HG02571 (cell line): ENCODE measurements around the gene FOXJ1.

Source experiments
- ATAC-seq: cut with Tn5 transposase; IDR thresholded peaks from one replicate; pipeline ENCODE4 v1.9.1; 2021; ENCODE audit warnings: mild to moderate bottlenecking, moderate library complexity; ENCODE audit not compliant: unreplicated experiment

FOXJ1 gene

DNA sequence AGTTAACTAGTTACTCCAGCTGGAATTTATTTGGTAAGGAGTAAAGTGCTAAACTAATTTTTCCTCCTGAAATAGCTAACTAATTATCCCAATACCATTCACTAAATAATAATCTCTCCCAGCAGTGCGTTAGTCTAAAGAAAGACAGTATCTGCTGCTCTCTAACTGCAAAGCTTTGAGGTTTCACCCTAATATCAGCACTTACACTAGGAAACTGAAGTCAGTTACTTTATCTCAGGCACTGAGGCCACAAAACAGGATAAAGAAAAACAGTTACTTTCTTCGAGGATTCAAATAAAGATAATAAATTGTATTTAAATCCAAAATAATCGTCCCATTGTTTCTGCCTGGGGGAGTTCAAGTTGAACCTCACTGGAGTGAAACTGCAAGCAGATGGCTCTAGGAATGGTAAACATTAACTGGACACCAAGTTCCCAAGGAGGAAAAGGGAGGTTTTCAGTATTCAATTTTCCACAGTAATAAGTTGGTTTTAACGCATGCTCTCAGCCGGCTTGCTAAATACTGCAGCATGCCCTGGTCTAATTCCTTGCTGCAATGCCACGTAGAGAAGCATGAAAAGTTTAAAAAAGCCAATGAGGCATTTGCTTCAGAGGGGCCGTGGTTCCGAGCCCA lies 20.0 kb upstream of the FOXJ1 start:
- no peak for ATAC-seq

DNA sequence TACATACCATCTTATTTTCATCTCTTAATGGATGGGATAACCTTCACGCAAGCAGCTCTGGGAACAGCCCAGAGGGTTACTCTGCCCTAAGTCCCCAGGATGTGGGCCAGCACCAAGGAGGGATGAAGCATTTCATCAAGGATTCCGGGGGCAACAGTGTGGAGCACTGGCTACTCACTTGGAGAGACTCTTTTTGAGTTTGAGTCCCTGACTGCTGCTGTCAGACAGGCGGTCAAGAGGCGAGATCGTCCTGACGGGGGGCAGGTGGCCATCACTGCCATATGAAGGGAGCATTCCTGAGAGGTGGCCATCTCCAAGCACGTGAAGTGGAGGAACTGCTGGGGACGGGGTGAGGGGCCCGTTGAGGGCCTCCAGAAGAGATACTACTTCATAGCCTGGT lies 18.1 kb upstream of the FOXJ1 start:
- ATAC-seq = no peak

DNA sequence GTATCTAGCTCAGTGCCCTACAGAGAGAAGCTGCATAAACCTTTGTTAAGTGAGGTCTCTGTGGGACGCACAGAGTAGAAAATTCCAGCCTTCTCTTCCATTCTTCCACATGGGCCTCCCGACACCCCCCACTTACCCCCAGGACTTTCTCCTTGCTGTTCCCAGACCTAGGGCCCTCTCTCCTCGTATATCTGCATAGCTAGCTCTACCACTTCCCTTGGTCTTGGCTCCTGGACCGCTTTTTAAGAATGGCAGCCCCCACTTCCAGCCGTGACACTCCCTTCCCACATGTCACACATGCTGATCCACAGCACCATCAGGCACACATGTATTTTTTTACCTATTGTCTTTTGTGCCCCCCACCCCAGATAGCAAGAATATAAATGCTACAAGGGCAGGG lies 16.7 kb upstream of the FOXJ1 start:
- no peak for ATAC-seq

DNA sequence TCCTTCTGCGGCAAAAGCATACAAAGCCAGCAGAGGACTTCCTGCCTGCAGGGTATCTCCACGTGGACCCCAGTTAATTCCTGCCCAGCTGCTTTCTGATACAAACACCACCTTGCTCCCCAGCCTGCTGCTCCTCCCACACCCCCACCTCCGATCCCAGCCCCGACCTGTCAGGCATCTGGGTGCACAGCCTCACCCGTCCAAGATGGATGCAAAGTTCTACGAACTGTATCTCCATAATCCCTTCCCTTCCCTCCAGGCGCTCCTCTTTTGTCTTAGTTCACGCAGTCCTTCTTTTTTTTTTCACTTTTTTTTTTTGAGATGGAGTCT lies 15.6 kb upstream of the FOXJ1 start:
- ATAC-seq = no peak

DNA sequence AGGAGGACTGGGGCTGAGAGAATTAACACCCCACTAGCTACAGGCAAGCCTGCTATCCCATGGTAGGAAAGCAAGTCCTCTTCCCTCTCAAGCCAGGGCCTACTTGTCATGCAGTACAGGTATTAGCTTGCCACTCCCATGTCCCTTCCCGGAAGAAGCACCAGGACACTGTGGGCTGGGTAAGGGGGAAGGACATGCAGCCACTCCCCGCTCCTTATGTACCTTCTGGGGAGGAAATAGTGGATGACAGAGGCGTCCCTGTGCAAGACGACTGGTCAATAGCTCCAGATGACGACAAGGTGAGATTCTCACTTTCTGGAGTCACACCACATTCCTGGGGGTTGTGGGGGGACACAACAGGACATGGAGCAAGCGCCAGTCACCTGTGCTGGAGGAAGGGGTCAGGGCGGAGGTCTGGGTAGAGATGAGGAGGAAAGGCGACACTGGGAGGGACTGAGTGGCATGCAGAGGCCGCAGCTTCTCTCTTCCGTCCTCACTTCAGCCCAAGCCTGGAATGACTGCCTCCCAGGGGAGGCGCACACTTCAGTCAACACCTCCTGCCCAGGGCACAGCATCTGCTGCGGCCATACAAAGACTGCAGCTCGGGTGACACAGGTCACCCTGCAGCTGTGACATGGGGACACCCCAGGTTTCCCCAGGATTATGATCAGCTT lies 15.1 kb upstream of the FOXJ1 start:
- no peak for ATAC-seq

DNA sequence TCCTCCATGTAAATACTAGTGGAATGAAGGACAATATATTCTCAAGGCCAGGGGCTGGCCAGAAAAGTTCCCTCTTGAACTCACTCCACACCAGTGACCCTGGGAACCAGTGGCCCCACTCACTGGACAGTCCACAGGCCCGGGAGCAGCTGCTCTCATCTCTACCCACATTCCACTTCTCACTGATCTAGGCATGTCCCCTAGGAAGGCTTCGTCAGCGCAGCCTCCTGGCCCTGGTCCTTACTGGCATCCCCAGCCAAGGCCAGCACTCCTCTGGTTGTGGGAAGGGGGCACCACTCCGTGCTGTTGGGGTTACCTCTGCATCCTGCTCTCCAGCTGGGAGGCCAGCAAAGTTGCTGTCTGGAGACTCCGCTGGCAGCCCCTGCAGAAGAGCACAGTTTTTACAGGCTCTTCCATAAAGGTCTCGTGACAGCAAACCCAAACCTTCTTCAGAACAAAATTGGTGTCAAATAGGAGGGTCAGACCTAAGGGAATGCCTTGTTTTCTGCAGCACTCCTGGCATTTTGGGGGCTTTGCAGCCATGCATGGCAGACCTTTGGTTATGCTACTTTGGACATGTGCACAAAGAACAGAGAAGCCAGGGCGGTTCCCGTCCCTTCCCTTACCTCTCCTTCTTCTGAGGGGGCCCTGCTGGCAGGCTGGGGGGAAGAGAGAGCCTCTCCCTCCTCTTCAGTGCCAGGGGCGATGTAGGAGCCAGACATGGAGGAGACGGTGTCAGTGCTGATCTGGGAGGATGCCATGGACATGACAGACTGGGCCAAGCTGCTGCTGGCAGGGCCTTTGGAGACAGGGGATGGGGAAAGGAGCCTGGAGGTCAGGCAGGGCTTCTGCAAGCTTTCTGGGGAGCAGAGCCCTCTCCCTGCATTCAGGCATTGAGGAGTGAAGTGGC lies 14.1 kb upstream of the FOXJ1 start:
- no peak for ATAC-seq

DNA sequence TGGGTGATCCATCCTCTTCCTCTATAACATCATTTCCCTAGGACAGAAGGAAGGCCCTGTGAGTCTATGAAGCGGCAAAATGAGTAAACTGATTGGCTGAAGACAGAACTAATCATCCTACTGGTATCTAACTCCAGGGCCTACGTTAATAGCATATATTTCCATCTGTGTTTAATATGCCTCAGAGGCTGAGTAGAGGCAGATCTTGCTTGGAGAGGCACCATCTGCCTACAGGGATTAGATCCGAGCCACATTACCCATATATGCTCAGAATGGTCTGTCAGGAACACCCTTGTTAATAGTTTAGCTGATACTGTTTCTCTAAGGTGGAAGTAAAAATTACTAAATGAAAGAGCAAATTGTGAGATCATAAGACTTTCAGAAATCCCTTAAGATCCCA lies 13.2 kb upstream of the FOXJ1 start:
- ATAC-seq = no peak

DNA sequence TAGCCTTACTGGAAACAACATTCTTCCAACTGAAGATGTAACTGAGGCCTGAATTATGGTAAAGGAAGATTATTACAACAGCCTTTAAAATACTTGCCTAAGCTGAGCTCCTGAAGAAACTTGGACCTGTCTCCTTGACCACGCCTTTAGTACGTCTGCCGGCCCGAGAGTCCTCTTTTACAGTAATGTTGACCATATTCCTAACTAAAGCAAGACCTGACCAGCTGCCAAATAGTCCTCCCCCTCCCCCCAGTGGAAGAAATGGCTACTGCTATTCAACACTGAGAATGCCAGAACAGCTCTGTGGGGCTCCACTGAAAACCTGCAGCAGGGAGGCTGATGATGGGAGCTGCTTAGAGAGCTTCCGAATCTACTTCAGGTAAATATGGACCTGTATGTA lies 12.6 kb upstream of the FOXJ1 start:
- ATAC-seq = no peak

DNA sequence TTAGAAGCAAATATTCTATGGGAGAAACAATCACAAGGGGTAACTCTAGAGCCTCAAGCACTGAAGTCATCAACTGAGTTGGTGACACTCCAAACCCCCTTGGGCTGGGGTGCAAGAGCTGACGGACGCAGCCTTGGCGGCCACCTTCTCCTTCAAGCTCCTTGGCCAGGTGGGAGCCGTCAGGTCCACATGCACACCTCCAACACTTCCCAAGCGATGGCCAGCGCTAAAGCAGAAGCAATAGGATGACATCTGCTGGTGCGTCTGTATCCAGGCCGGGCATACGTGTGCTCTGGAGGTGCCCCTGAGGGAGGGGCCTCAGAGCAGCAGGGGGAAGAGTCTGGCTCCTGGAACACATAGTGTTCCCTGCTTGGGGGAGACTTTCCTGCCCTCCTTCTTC lies 12.2 kb upstream of the FOXJ1 start:
- ATAC-seq = no peak

DNA sequence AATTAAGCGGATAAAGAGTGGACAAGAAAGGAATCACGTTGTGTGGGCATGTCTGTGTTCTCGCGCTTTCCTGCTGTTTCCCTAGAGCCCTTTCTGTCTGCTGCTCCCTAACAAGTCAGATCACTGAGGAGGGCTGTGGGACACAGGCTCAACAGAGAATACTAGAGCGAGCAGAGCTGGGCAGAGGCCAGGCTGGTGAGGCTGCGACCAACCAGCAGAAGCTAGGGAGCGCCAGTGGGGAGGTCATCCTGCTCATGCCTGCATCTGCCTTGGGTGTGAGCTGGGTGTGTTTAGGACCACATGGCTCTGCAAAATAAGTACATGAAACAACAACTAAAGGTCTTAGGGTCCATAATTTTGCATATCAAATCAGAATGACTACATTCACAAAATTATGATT lies 11.5 kb upstream of the FOXJ1 start:
- ATAC-seq = no peak

DNA sequence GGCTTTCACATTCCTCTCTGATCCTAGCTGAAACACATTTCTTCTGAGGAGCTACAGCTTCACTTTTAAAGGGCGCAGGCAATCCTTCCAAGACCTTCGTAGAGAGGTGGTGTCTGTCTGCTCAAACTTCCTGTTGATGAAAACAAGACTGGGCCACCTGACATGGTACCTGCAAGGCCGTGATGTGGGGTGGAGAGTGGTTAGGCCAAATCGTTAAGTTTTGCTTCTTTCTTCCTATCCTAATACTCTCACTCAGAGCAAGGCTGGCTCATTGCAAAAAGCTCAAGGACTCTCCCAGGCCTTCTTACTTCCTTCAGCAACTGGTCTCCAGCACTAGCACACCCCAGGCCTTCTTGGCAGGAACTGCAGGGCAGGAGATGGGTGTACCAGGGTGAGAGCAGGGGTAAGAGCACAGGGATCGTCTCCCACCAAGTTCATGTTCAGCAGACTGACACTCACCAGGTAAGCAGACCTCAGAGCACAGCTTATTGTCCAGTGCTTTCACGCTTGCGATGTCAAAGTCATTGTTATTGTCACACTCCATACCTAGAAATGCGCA lies 10.9 kb upstream of the FOXJ1 start:
- no peak for ATAC-seq

DNA sequence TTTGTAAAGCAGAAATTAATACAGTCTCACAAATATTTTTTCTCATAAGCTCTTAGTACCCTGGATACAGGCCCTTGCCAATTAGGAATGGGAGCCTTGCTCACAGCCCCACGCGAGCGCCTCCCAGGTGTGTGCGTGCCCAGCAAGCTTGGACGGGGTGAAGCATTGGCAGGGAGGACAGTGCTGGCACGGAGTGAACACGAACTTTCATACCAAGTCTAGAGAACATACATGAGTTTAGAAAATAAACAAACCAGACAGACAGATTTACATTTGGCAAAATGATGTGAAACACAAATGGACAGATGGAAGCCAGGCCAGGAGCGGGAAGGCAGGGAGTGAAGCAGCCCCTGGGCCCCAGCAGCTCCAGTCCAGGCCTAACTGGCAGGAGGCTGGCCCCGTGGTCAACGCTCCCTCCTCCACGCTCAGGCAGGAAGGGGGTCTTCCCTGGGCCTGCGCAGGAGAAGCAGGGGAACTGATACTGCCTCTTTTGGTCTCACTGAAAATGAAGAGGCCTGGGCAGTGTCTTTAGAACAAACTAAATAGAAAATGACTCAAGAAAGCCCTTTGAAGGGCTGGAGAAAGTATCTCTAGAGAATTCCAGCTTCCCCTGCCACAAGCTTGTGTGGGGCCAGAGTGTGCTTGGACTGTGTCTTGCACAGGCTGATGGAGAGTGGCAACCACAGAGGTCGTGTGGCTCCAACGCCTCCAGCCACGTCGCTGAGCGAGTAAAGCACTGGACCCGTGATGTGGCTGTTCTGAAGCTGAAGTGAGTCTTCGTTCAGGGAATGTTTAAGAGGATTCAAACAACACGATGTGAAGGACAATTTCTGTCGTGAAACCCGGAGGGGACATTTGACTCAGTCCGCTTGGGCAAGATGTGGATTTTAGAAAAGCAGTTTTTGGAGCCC lies 9.9 kb upstream of the FOXJ1 start:
- no peak for ATAC-seq

DNA sequence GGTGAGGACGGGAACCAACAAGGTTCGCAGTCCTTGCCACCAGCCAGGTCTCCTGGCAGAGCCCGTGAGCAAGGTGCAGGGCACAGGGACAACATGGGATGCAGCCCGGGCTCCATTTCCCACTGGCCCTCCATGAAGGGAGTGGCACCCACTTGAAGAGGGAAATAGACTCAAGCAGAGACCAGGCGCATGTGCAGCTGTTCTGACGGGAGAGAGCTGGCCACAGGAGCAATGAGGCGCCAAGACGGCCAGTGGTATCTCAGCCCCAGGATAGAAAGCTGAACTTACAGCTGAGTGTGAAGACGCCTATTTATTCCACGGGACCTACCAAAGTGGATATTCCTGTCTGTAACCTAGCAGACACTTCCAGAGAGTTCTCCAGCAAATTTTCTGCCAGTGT lies 8.2 kb upstream of the FOXJ1 start:
- ATAC-seq = no peak

DNA sequence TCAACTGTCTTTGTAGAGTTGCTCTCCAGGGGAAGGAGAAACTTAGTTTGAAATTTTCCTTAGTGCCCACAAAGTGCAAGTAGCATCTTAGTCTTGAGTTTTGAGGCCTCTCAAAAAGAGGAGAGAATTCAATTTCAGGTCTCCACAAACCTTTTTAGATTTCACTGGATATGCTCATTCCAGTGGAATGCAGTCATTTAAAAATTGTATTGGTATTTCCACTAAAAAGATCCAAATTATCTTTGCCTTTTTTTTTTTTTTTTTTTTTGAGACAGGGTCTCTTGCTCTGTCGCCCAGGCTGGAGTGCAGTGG lies 6.9 kb upstream of the FOXJ1 start:
- no peak for ATAC-seq

DNA sequence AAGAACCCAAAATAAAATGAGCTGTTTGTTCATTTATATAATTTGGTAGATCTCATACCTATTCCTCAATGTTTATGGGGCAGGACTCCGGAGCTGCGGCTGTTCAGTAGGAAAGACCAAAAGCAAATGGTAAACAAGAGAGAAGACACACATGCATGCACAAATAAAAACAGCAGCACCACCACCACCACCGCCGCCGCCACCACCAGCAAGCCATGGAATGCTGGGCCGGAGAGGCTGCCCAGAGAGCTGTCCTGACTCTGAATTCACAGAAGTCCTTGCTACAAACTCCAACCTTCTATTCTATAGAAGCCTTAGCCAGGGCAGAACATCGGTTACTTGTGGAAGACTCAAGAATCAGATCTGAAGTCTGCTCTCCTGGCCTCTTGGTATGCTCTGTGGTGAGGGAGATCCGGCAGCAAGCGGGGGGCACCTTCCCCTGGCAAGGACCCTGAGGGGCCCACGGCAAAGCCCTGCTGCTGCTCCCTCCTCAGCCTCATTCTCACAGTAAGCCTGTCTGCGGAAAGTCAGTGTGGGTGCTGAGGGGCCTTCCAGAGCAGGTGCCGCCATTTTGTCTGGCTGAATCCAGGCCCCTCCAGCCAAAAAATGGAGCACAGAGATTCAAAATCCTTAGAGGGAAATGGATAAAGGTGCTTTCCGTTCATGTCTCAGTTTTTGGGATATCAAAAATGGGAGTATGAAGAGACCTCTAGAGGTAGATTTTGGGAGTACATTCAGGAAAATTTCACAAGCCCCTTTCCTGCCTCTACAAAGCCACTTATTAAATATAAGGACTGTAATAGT lies 6.4 kb upstream of the FOXJ1 start:
- no peak for ATAC-seq

DNA sequence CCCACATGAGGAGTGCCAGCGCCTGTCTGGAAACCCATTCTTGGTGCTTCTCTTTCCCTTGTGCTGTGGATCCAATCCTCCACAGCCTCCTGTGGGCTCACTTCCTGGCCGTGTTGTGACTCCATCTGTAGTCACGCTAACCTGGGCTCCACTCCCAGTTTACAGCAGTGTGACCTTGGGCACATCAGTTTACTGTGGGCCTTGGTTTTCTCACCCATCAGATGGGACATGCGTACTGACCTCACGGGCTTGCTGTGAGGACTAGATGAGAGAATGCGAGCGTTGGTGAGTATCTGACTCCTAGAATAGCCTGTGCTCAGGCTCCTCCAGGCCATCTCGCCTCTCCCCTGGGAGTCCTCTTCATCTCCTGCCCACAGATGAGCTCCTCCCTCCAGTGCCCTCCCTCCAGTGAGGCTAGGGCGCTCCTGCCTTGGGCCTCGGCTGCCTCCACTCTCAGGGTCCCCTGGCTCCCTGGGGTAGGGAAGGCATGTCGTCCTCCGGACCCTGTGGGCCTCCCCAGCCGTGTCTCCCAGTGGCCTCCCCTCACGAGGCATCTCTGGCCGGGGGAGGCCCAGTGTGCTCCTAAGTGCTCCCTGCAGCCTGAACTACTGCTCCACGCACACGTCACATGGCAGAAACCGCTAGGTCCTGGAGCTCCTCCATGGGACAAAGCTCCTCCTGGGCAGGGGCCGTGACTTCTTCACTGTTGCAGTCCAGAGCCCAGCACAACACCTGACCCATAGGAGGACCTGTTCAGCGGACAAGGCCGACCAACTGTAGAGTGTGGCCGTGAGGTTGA lies 5.2 kb upstream of the FOXJ1 start:
- no peak for ATAC-seq

DNA sequence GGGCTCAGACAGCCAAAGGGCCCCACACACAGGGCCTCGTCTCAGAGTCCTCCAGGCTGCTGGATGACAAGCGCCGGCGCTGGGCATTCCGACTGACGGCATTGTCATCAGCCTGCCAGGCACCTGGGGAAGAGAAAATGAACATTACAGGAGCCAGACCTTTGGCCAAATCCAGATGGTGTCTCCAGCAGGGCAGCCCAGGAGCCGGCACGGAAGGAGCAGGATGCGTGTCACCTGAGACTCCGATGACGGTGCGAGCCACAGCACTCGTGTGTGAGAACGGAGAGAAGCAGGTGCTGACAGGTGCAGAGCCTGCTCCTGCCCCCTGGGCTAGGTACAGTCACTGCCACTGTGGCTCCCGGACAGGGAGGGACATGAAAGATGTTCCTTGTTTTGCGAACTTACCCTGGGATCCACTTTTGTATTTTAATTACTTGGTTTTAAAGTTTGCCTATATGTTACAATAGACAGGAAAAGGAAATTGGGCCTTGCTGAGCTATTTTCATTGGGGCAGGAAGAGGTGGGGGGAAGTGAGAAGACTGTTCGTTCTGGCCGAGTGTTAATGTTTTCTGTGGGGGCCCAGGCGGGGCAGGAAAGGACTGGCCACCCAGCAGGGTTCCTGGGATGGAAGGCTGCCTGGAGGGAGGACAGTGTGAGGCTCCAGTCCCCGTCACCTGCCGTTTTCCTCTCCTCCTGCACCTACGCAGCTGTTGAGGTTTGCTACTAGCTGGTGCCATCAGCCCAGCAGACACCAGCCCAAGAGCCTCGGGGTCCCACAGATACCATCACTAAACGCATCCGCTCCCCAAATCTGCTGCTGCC lies 4.4 kb upstream of the FOXJ1 start:
- no peak for ATAC-seq

DNA sequence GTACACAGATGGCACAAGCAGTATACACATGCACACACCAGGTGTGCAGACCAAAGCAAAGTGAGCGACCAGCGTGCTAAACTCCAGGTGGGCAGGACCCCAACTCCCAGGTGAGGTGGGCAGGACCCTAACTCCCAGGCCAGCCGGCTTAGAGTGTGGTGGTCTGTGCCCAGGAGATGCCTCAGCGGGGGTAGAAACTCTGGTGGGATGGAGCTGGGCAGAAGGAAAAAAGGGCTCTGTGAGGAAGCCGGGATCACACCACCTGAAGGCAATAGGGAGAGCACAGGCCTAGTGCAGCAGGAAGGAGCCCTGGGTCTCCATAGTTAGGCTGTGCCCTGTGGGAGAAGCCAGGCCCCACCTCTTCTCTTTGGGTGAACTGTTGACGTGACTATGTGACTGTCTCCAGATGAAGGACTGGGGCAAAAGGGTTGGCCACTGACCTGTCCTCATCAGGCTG lies 1.6 kb upstream of the FOXJ1 start:
- no peak for ATAC-seq
